ENCODE data around the gene TMEM132E.

The TMEM132E gene

DNA sequence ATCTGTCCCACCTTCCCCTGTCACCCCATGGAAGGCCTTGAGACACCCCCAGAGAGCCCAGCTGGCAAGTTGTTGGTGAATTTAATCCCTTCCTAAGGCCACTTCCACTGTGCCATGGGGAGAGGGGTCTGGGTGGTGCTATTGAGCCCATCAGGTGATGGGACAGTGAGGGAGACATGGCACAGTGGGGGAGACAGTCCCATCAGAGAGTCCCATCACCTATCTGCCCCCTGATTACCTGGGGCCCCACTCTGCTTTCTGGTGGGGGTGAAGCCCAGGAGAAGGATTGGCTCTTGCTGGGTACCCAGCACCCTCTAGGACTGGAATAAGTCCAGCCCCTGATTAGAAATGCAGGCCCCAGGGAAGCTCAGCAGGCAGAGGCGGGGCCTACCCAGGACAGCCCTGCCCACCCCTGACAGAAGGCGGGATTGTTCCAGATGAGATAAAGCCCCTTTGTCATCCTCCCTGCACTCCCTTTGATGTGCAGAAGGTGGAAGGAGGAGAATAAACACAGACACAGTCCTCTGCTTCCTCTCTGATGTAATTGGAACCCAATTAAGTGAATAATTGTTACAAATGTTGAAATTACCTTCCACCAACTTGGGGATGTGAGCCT, 18.9 kb downstream of the TMEM132E start:
- Mint-ChIP-seq H3K4me3 (no peak overlapping the region), H3K27ac (no peak overlapping the region), H3K4me1 (peaks cover 34% of the 10 kb centered on the region), H3K9me3 (no peaks in the 10 kb centered on the region), H3K36me3 (ENCODE audit: low read depth) (no peaks in the 10 kb centered on the region), H3K27me3 (ENCODE audit: low read depth, poor library complexity) (peaks cover 96% of the 10 kb centered on the region)
- TF ChIP-seq, protein P1, sequence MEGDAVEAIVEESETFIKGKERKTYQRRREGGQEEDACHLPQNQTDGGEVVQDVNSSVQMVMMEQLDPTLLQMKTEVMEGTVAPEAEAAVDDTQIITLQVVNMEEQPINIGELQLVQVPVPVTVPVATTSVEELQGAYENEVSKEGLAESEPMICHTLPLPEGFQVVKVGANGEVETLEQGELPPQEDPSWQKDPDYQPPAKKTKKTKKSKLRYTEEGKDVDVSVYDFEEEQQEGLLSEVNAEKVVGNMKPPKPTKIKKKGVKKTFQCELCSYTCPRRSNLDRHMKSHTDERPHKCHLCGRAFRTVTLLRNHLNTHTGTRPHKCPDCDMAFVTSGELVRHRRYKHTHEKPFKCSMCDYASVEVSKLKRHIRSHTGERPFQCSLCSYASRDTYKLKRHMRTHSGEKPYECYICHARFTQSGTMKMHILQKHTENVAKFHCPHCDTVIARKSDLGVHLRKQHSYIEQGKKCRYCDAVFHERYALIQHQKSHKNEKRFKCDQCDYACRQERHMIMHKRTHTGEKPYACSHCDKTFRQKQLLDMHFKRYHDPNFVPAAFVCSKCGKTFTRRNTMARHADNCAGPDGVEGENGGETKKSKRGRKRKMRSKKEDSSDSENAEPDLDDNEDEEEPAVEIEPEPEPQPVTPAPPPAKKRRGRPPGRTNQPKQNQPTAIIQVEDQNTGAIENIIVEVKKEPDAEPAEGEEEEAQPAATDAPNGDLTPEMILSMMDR (IDR thresholded peaks at IDR 0.05): no peak
- DNase-seq: peak; percentile 45

- no peak overlapping the region for H3K4me3 Mint-ChIP-seq
- TF ChIP-seq, protein P1 (IDR thresholded peaks at IDR 0.05): no peak
- no peaks in the 10 kb centered on the region for H3K9me3 Mint-ChIP-seq
- no peak for DNase-seq
- H3K4me1 Mint-ChIP-seq: peaks cover 34% of the 10 kb centered on the region
- peaks cover 96% of the 10 kb centered on the region for H3K27me3 Mint-ChIP-seq (ENCODE audit: low read depth, poor library complexity)
- H3K36me3 Mint-ChIP-seq (ENCODE audit: low read depth): no peaks in the 10 kb centered on the region
- H3K27ac Mint-ChIP-seq: no peak overlapping the region
These were observed 22.0 kb downstream of the TMEM132E start for GRCh38 chr17:34601416-34601815.

DNA sequence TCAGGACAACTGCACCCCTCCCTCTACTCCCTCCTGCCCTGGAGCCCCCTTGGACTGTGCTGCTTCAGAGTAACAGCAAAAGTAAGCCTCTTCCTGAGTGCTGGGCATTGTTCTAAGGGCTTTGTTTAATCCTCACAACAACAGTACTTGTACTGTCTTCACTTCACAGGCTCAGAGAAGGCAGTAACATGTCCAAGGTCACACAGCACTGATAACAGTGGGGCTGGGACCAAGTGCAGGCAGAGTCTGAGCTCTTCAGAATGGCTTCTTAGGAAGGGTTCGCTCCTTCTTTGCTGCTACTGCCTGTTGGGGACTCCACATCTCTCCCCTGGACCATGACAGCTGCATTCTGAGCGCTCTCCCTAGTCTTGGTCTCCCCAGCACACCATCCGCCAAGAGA, 24.6 kb downstream of the TMEM132E start:
- DNase-seq: no peak
- Mint-ChIP-seq H3K4me1 (peaks cover 37% of the 10 kb centered on the region), H3K9me3 (no peaks in the 10 kb centered on the region), H3K4me3 (no peak overlapping the region), H3K36me3 (ENCODE audit: low read depth) (no peaks in the 10 kb centered on the region), H3K27me3 (ENCODE audit: low read depth, poor library complexity) (peaks cover 96% of the 10 kb centered on the region), H3K27ac (no peak overlapping the region)
- TF ChIP-seq, protein P1 (IDR thresholded peaks at IDR 0.05): no peak

DNA sequence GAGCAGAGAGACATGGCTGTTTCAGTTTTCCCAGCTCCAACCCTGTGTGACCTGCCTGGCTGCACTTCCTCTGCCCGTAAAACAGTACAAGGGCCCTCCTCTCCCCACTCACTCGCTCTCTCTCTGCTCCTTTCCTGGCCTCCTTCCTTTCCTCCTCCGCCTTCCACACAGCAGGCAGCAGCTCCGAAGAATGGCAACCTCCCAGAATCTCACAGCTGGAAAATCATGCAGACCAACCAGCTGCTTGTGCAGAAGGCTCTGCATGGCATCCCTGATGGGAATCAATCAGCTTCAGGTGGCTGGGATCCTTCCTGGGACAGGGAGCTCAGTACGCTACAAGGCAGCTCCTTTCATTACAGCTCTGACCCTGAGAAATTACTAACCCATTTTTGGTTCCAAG, 27.4 kb downstream of the TMEM132E start:
- Mint-ChIP-seq H3K27me3 (ENCODE audit: low read depth, poor library complexity) (peaks cover 99% of the 10 kb centered on the region), H3K27ac (no peak overlapping the region)

GRCh38 chr17:34607917-34608316, 28.5 kb downstream of the TMEM132E start:
- Mint-ChIP-seq H3K27ac (no peak overlapping the region), H3K4me1 (peaks cover 27% of the 10 kb centered on the region), H3K36me3 (ENCODE audit: low read depth) (no peaks in the 10 kb centered on the region), H3K4me3 (no peak overlapping the region), H3K27me3 (ENCODE audit: low read depth, poor library complexity) (peaks cover 100% of the 10 kb centered on the region), H3K9me3 (no peaks in the 10 kb centered on the region)
- DNase-seq: no peak
- TF ChIP-seq, protein P1 (IDR thresholded peaks at IDR 0.05): no peak

More for the DNA sequence above, 27.4 kb downstream of the TMEM132E start:
- H3K4me3 Mint-ChIP-seq: no peak overlapping the region
- no peak for DNase-seq
- H3K36me3 Mint-ChIP-seq (ENCODE audit: low read depth): no peaks in the 10 kb centered on the region
- H3K9me3 Mint-ChIP-seq: no peaks in the 10 kb centered on the region
- peaks cover 37% of the 10 kb centered on the region for H3K4me1 Mint-ChIP-seq
- TF ChIP-seq, protein P1 (IDR thresholded peaks at IDR 0.05): no peak

DNA sequence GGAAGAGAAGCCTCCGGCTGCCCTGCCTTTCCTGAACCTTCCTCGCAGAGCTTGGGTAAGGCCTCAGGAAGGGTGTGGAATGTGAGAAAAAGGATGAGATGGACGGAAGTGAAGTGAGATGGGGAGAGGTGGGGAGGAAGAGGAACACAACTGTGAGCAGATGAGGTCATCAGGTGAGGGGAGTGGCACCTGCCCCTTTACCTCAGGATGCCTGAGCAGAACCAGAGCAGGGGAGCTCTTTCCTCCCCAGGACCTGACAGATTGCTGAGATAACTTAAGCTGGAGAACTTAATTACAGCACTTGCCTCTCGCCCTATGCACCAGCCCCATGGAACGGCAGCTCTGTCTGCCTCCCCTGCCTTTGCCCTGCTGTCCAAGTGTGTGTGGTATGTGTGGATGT, 29.8 kb downstream of the TMEM132E start:
- H3K27me3 Mint-ChIP-seq (ENCODE audit: low read depth, poor library complexity): peaks cover 100% of the 10 kb centered on the region
- no peak overlapping the region for H3K27ac Mint-ChIP-seq
- no peak for DNase-seq
- H3K4me1 Mint-ChIP-seq: peaks cover 39% of the 10 kb centered on the region
- TF ChIP-seq, protein P1 (IDR thresholded peaks at IDR 0.05): no peak
- no peak overlapping the region for H3K4me3 Mint-ChIP-seq
- no peaks in the 10 kb centered on the region for H3K9me3 Mint-ChIP-seq
- H3K36me3 Mint-ChIP-seq (ENCODE audit: low read depth): no peaks in the 10 kb centered on the region
